ENCODE data around the gene TRAPPC14. TPM values are rescaled to one million over a fixed set of nuclear protein-coding genes. Genes with fewer than 3 reads are reported as not detected.
A peak's percentile ranks its signal among the peaks of the same experiment; 100 is the strongest.

The TRAPPC14 gene
- total RNA-seq, 2 experiments from 2014 or later, result 15.7 to 17.4 TPM

DNA sequence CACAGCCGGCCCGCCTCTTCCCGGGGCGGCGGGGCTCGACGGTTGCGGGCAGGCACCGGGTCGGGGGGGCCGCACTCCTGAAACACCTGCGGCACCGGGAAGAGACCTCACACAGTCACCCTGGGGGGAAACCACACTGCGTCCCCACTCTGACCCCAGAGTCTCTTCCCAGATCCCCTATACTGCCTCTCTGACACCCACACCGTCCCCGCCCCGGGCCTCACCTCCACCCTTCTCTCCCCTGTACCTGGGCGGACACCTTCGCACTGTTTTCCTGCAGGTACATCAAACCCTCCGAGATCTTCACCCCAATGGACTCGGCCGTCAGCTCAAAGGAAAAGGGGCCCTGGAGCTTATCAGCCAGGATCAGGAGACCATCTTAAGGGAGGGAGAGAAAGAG lies 13.3 kb upstream of the TRAPPC14 start:
- Mint-ChIP-seq H3K27me3 (peaks cover 10% of the 10 kb centered on the region), H3K4me1 (ENCODE audit: low read depth) (peaks cover 53% of the 10 kb centered on the region)
- no peak for ATAC-seq

GRCh38 chr7:100171087-100171681 lies 12.7 kb upstream of the TRAPPC14 start:
- no peaks in the 10 kb centered on the region for H3K9me3 Mint-ChIP-seq
- H3K4me1 Mint-ChIP-seq (ENCODE audit: low read depth), result peaks cover 54% of the 10 kb centered on the region
- peaks cover 10% of the 10 kb centered on the region for H3K27me3 Mint-ChIP-seq
- H3K4me3 Mint-ChIP-seq, result peak overlapping the region; percentile 66
- H3K27ac Mint-ChIP-seq, result no peak overlapping the region
- no peaks in the 10 kb centered on the region for H3K36me3 Mint-ChIP-seq (ENCODE audit: low read depth)
- ATAC-seq (peak; percentile 54), DNase-seq (peak; percentile 51)
- TF ChIP-seq, protein P1, sequence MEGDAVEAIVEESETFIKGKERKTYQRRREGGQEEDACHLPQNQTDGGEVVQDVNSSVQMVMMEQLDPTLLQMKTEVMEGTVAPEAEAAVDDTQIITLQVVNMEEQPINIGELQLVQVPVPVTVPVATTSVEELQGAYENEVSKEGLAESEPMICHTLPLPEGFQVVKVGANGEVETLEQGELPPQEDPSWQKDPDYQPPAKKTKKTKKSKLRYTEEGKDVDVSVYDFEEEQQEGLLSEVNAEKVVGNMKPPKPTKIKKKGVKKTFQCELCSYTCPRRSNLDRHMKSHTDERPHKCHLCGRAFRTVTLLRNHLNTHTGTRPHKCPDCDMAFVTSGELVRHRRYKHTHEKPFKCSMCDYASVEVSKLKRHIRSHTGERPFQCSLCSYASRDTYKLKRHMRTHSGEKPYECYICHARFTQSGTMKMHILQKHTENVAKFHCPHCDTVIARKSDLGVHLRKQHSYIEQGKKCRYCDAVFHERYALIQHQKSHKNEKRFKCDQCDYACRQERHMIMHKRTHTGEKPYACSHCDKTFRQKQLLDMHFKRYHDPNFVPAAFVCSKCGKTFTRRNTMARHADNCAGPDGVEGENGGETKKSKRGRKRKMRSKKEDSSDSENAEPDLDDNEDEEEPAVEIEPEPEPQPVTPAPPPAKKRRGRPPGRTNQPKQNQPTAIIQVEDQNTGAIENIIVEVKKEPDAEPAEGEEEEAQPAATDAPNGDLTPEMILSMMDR (IDR thresholded peaks at IDR 0.05), result no peak
- ChIA-PET CTCF (interaction anchor here (0.8 to 1.8 kb wide), 5 partner anchors 18 to 46 kb away, joined by 3 to 5 read pairs (median 4); no protein-coding TSS in a partner anchor), POLR2A (interaction anchor here (0.7 kb wide), 1 partner anchor 190 kb away, joined by 3 read pairs; no protein-coding TSS in a partner anchor)
- intact Hi-C loops (cut with micrococcal nuclease), result no loop called here

More for the DNA sequence above, 13.3 kb upstream of the TRAPPC14 start:
- DNase-seq, result no peak
- CTCF ChIA-PET, result interaction anchor here (0.8 to 1.8 kb wide), 5 partner anchors 17 to 45 kb away, joined by 3 to 5 read pairs (median 4); no protein-coding TSS in a partner anchor
- TF ChIP-seq, protein P1 (IDR thresholded peaks at IDR 0.05), result no peak
- Mint-ChIP-seq H3K4me3 (peak overlapping the region; percentile 51), H3K9me3 (no peaks in the 10 kb centered on the region), H3K27ac (no peak overlapping the region), H3K36me3 (ENCODE audit: low read depth) (no peaks in the 10 kb centered on the region)
- POLR2A ChIA-PET, result no interaction called here
- intact Hi-C loops (cut with micrococcal nuclease), result no loop called here

DNA sequence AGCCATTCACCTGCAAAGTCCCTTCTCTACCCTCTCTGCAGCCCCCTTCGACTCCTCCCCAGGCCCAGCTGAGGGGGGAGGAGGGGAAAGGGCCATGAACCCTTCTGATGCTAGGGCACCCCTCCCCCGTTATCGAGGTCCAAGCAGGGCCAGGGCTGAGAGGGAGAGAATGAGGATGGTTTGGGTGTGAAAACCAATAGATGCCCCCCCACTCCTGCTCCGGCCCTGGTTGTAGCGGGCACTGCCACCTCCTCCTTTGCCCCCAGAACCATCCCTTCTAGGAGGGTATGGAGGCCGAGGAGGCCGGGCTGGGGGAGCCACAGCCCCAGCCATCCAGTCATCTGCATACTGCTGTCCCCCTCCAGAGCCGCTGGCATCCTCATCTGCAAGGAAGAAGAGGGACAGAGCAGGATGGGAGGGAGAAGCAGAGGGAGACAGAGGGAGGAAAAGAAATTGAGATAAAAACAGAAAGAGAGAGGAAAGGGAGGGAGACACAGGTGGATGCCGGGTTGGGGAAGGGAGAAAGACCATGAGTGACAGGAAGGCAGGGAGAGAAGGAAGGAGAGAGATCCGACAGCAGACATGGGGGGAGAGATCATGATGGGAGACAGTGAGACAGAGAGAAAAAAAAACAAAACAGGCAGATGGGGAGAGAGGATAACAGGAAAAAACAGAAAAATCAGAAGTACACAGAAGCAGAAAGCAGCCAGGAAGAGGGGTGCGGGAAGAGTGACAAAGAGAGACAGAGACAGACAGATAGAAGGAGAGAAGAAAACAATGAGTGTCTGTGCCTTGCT lies 11.8 kb upstream of the TRAPPC14 start:
- H3K4me1 Mint-ChIP-seq (ENCODE audit: low read depth), result peaks cover 58% of the 10 kb centered on the region
- no peaks in the 10 kb centered on the region for H3K36me3 Mint-ChIP-seq (ENCODE audit: low read depth)
- CTCF ChIA-PET, result interaction anchor here (1.3 to 1.8 kb wide), 2 partner anchors 20 to 47 kb away, joined by 5 read pairs; no protein-coding TSS in a partner anchor
- intact Hi-C loops (cut with micrococcal nuclease), result no loop called here
- H3K27ac Mint-ChIP-seq, result peak overlapping the region; percentile 63
- POLR2A ChIA-PET, result interaction anchor here (0.7 kb wide), 1 partner anchor 189 kb away, joined by 3 read pairs; no protein-coding TSS in a partner anchor
- peak overlapping the region; percentile 66 for H3K4me3 Mint-ChIP-seq
- DNase-seq (no peak), ATAC-seq (no peak)
- H3K9me3 Mint-ChIP-seq, result no peaks in the 10 kb centered on the region
- TF ChIP-seq, protein P1 (IDR thresholded peaks at IDR 0.05), result no peak
- peaks cover 10% of the 10 kb centered on the region for H3K27me3 Mint-ChIP-seq

DNA sequence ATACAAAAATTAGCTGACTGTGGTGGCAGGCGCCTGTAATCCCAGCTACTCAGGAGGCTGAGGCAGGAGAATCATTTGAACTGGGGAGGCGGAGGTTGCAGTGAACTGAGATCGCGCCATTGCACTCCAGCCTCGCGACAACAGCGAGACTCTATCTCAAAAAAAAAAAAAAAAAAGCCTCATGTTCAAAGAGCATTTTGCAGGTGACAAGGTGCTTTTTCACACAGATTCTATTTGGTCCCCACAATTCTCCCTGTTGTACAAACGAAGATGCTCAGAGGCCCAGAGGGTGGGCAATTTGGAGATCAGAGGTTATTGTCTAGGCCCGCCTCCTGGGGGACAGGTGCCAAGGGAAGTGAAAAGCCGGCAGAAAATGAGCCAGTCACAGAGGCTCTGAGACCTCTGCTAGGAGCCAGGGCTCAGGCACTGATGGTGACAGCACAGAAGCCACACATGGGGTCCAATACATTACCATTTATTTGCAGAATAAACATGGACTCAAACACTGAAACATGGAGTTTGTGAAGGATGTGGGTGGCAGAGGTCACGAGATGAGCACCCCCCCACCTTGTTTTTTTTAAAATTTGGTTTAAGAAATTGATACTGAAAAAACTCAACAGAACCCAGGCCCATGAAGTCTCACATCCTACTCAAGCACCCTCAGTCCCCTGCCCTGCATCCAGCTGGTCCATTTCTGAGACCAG lies 10.8 kb upstream of the TRAPPC14 start:
- peak; percentile 26 for ATAC-seq
- intact Hi-C loops (cut with micrococcal nuclease), result no loop called here
- no peaks in the 10 kb centered on the region for H3K9me3 Mint-ChIP-seq
- ChIA-PET POLR2A (interaction anchor here (1.6 kb wide), 1 partner anchor 10 kb away, joined by 8 read pairs; no protein-coding TSS in a partner anchor), CTCF (interaction anchor here (2.7 to 3.8 kb wide), 2 partner anchors 36 to 39 kb away, joined by 11 to 12 read pairs; no protein-coding TSS in a partner anchor)
- no peaks in the 10 kb centered on the region for H3K36me3 Mint-ChIP-seq (ENCODE audit: low read depth)
- peak overlapping the region; percentile 80 for H3K27ac Mint-ChIP-seq
- H3K4me3 Mint-ChIP-seq, result peak overlapping the region; percentile 74
- TF ChIP-seq, protein P1 (IDR thresholded peaks at IDR 0.05), result no peak
- H3K4me1 Mint-ChIP-seq (ENCODE audit: low read depth), result peaks cover 60% of the 10 kb centered on the region
- DNase-seq, result peak; percentile 50
- H3K27me3 Mint-ChIP-seq, result peaks cover 10% of the 10 kb centered on the region
